DND-41 (cell line): Measurements from ENCODE around the gene PACRG.

Experiments
- ATAC-seq: fragments of 200-7000 bp; cut with Tn5 transposase; 3 replicates; pipeline ENCODE4 v1.9.1; 2021; ENCODE audit warnings: low read depth; ENCODE audit not compliant: insufficient read depth
- DNase-seq: peaks from one replicate; pipeline ENCODE4 v3.0.0-alpha.2; 2020
- H2AFZ ChIP-seq: 2 replicates; pipeline ENCODE4 v1.6.0; 2012; ENCODE audit warnings: low read depth, low read length
- H3K27ac ChIP-seq: 2 replicates; pipeline ENCODE4 v1.5.1; 2012; ENCODE audit warnings: low read length, inconsistent platforms
- H3K27me3 ChIP-seq: fragments of 200-600 bp; sonication (generic); 2 replicates; pipeline ENCODE4 v1.6.0; 2012; ENCODE audit warnings: low read length, mild to moderate bottlenecking, inconsistent platforms; ENCODE audit not compliant: insufficient read depth, poor library complexity
- H3K36me3 ChIP-seq: 2 replicates; pipeline ENCODE4 v1.5.1; 2012; ENCODE audit warnings: low read length, inconsistent platforms; ENCODE audit not compliant: insufficient read depth
- H3K4me1 ChIP-seq: 2 replicates; pipeline ENCODE4 v1.5.1; 2012; ENCODE audit warnings: mild to moderate bottlenecking, low read length; ENCODE audit not compliant: insufficient read depth
- H3K4me2 ChIP-seq: 2 replicates; pipeline ENCODE4 v1.6.0; 2012; ENCODE audit warnings: mild to moderate bottlenecking, moderate library complexity, low read length, inconsistent platforms; ENCODE audit not compliant: insufficient read depth
- H3K4me3 ChIP-seq, 2 experiments: fragments of 200-600 bp in 1 of 2; shearing (Covaris generic) in 1 of 2; 2 replicates each; pipeline ENCODE4 v1.5.1; 2012 to 2016; ENCODE audit warnings: inconsistent platforms in 2 of 2, low read length in 2 of 2, mild to moderate bottlenecking in 2 of 2, low read depth in 1 of 2, moderate library complexity in 1 of 2
- H3K79me2 ChIP-seq: 2 replicates; pipeline ENCODE4 v1.6.0; 2012; ENCODE audit warnings: low read length, inconsistent platforms; ENCODE audit not compliant: insufficient read depth
- H3K9ac ChIP-seq: 2 replicates; pipeline ENCODE4 v1.6.0; 2012; ENCODE audit warnings: low read depth, mild to moderate bottlenecking, inconsistent platforms, low read length, moderate library complexity
- H3K9me3 ChIP-seq: 2 replicates; pipeline ENCODE4 v1.5.1; 2012; ENCODE audit warnings: low read length, moderate library complexity, mild to moderate bottlenecking, inconsistent platforms; ENCODE audit not compliant: insufficient read depth, severe bottlenecking
- H4K20me1 ChIP-seq: 2 replicates; pipeline ENCODE4 v1.6.0; 2012; ENCODE audit warnings: low read length; ENCODE audit not compliant: insufficient read depth
- EZH2 ChIP-seq: IDR thresholded peaks from 3 replicates; pipeline ENCODE4 v1.6.1; 2012; ENCODE audit warnings: borderline replicate concordance, low read depth, mild to moderate bottlenecking, moderate library complexity, low read length, inconsistent platforms; ENCODE audit not compliant: severe bottlenecking
- TF ChIP-seq, protein P1 (sequence below): IDR thresholded peaks from 2 replicates; pipeline ENCODE4 v1.5.1; 2012; ENCODE audit warnings: borderline replicate concordance, low read length, moderate library complexity, mild to moderate bottlenecking; ENCODE audit not compliant: poor library complexity, severe bottlenecking; ENCODE audit errors: extremely low read depth

PACRG gene

DNA sequence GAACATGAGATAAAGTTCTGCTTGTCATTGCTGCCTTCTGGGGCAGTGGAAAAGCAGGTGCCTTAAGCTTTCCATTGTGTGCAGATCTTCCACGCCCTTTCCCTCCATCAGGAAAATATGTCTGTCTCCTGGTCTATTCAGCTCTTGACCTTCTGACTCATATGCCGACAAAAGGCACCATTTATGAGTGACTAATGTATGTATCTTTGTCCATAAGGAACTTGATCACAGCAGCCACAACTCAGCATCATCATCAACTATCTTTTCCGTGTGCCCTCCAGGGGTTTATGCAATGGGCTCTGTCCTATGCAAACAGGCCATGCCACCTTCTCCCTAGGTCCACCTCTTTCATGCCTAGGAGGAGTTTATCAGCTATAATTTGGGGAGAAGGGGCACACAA is 584.1 kb downstream of the PACRG start:
- TF ChIP-seq, protein P1, sequence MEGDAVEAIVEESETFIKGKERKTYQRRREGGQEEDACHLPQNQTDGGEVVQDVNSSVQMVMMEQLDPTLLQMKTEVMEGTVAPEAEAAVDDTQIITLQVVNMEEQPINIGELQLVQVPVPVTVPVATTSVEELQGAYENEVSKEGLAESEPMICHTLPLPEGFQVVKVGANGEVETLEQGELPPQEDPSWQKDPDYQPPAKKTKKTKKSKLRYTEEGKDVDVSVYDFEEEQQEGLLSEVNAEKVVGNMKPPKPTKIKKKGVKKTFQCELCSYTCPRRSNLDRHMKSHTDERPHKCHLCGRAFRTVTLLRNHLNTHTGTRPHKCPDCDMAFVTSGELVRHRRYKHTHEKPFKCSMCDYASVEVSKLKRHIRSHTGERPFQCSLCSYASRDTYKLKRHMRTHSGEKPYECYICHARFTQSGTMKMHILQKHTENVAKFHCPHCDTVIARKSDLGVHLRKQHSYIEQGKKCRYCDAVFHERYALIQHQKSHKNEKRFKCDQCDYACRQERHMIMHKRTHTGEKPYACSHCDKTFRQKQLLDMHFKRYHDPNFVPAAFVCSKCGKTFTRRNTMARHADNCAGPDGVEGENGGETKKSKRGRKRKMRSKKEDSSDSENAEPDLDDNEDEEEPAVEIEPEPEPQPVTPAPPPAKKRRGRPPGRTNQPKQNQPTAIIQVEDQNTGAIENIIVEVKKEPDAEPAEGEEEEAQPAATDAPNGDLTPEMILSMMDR = no peak
- TF ChIP-seq EZH2 = no peak
- Histone ChIP-seq H2AFZ (no peak overlapping the region), H3K79me2 (no peaks in the 10 kb centered on the region), H3K4me2 (no peak overlapping the region), H3K27ac (no peak overlapping the region), H4K20me1 (no peaks in the 10 kb centered on the region), H3K9ac (no peak overlapping the region), H3K4me3 (no peak overlapping the region), H3K9me3 (no peaks in the 10 kb centered on the region), H3K36me3 (no peaks in the 10 kb centered on the region), H3K27me3 (no peaks in the 10 kb centered on the region), H3K4me1 (no peaks in the 10 kb centered on the region)
- DNase-seq = no peak
- ATAC-seq = no peak

- no peaks in the 10 kb centered on the region for H3K9me3 ChIP-seq
- H3K9ac ChIP-seq = no peak overlapping the region
- no peaks in the 10 kb centered on the region for H3K27me3 ChIP-seq
- H3K79me2 ChIP-seq = no peaks in the 10 kb centered on the region
- no peak overlapping the region for H3K4me2 ChIP-seq
- TF ChIP-seq EZH2 = no peak
- TF ChIP-seq, protein P1 = no peak
- DNase-seq (no peak), ATAC-seq (no peak)
- no peak overlapping the region for H3K4me3 ChIP-seq
- no peak overlapping the region for H3K27ac ChIP-seq
- no peaks in the 10 kb centered on the region for H3K36me3 ChIP-seq
- H4K20me1 ChIP-seq = no peaks in the 10 kb centered on the region
- no peak overlapping the region for H2AFZ ChIP-seq
- H3K4me1 ChIP-seq = no peaks in the 10 kb centered on the region
Measured at GRCh38 chr6:163313566-163313965, 585.8 kb downstream of the PACRG start.

DNA sequence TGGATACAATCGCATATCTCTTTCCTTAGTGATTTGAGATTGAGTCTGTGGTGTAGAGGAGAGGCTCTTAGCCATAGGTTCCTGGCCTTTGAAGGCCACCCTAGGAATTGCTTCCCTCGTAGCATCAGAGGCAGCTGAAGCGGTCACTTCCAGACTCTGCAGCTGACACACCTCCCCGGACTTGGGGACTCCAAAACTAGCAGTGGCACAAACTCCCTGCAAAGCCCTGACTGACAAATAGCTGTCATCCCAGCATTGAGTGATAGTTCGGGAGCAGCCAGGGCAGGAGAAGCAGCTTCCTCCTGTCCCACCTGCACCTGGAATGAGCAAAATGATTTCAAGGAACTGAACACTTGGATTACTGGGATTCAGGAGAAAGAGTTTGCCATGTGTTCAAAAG is 586.2 kb downstream of the PACRG start:
- H3K27ac ChIP-seq = no peak overlapping the region
- H3K4me3 ChIP-seq = no peak overlapping the region
- no peak for TF ChIP-seq EZH2
- TF ChIP-seq, protein P1 = no peak
- H3K79me2 ChIP-seq = no peaks in the 10 kb centered on the region
- H4K20me1 ChIP-seq = no peaks in the 10 kb centered on the region
- H3K36me3 ChIP-seq = no peaks in the 10 kb centered on the region
- H3K9ac ChIP-seq = no peak overlapping the region
- H3K4me1 ChIP-seq = no peaks in the 10 kb centered on the region
- no peaks in the 10 kb centered on the region for H3K9me3 ChIP-seq
- ATAC-seq (no peak), DNase-seq (no peak)
- H3K4me2 ChIP-seq = no peak overlapping the region
- no peak overlapping the region for H2AFZ ChIP-seq
- H3K27me3 ChIP-seq = no peaks in the 10 kb centered on the region
